NCI-H2081 treated with DMSO at 0.1 percent for 48 hours (cell line): ENCODE measurements around the gene BRCA1.
"Not testable (repeated sequence)": the region's sequence is repeated elsewhere in the genome, so short reads cannot be mapped to it uniquely, and the experiment has no call there.

Experiments
- DNase-seq: peaks from one replicate; lab custom pipeline; 2025; lab: John Stamatoyannopoulos, UW

The BRCA1 gene

DNA sequence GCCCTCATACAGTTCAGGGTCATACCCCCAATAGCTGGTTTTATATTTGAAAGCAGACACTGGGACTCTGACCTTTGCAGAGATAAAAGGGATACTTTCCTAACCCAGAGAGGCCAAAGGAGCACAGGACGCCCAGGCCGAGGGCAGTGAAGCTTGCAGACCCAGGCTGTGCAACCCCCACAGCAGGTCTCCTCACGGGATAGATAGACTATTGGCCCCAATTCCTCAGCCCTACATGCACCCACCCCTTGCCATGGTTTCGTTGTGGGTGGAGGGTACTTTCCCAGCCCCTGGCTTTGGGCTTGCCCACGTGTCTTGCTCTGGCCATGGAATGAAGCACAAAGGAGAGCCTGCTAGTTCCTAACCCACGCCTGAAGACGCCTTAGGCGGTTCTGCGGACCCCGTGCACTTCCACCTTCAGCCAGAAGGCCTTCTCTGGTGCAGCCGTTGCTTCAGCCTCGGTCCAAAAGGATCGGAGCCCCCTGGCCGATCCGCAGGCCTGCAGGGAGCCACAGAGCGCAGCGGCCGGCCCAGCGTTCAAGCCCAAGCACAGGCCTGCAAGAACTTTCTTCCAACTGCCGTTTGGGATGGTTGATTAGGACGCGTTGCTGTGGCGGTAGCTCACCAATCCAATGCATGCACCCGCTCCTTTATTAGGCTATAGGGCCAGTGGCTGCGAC is 9.8 kb upstream of the BRCA1 start:
- no peak for DNase-seq

DNA sequence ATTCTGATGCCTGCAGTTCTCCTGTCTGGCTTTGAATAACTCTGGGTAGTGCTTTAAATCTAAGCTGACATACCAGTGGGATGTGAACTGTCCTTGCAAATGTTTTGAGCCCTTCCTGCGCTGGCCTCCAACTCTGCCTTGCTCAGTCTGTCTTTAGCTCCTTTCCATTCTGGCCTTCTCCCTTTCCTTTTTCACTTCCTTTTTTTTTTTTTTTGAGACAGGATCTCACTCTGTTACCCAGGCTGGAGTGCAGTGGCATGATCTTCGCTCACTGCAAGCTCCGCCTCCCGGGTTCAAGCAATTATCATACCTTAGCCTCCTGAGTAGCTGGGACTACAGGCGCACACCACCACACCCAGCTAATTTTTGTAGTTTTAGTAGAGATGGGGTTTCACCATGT is 8.3 kb upstream of the BRCA1 start:
- DNase-seq, result not testable (repeated sequence)

DNA sequence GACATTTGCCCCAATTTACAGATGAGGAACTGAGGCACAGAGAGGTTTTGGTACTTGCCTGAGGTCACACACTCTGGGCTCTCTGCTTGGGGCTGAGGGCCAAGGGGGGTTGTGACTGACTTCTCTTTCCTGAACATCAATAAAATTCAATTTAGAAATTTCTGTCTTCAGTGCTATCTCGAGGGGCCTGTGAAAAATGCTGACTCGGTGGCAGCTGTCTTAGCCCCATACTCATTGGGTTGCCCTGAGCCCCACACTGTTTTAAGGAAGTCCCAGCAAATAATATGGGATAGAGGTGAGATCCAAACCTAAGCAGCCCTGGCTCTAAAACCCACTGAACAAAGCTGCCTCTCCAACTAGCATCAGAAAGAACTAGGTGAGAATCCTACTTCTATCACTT is 7.0 kb upstream of the BRCA1 start:
- DNase-seq, result no peak

DNA sequence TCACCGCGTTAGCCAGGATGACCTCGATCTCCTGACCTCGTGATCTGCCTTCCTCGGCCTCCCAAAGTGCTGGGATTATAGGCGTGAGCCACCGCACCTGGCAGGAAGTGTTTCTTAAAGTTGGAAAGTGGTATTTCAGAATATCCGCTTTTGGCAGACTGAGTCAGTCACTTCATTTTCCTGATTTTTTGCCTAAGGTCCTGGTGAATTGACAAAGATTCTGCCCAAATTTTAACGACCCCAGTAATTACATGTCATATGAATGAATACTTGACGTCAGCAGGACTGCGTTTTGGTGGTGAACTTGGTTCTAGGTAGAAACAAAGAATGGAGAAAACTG is 4.5 kb upstream of the BRCA1 start:
- DNase-seq, result no peak

DNA sequence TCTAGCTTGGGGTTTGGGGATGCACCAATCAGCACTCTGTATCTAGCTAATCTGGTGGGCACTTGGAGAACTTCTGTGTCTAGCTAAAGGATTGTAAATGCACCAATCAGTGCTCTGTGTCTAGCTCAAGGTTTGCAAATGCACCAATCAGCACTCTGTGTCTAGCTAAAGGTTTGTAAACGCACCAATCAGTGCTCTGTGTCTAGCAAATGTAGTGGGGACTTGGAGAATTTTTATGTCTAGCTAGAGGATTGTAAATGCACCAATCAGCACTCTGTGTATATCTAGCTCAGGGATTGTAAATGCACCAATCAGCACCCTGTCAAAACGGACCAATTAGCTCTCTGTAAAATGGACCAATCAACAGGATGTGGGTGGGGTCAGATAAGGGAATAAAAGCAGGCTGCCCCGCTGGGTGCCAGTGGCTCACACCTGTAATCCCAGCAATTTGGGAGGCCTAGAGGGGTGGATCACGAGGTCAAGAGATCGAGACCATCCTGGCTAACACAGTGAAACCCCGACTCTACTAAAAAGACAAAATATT is 2.2 kb upstream of the BRCA1 start:
- not testable (repeated sequence) for DNase-seq

DNA sequence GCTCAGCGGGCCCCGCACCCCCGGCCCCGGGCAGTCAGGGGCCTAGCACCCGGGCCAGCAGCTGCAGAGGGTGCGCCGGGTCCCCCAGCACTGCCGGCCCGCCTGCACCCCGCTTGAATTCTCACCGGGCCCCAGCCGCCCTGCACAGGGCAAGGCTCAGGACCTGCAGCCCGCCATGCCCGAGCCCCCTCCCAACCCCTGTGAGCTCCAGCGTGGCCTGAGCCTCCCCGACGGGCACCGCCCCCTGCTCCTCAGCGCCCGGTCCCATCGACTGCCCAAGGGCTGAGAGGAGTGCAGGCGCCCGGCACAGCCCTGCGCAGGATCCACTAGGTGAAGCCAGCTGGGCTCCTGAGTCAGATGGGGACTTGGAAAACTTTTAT is 1.7 kb upstream of the BRCA1 start:
- DNase-seq, result no peak

DNA sequence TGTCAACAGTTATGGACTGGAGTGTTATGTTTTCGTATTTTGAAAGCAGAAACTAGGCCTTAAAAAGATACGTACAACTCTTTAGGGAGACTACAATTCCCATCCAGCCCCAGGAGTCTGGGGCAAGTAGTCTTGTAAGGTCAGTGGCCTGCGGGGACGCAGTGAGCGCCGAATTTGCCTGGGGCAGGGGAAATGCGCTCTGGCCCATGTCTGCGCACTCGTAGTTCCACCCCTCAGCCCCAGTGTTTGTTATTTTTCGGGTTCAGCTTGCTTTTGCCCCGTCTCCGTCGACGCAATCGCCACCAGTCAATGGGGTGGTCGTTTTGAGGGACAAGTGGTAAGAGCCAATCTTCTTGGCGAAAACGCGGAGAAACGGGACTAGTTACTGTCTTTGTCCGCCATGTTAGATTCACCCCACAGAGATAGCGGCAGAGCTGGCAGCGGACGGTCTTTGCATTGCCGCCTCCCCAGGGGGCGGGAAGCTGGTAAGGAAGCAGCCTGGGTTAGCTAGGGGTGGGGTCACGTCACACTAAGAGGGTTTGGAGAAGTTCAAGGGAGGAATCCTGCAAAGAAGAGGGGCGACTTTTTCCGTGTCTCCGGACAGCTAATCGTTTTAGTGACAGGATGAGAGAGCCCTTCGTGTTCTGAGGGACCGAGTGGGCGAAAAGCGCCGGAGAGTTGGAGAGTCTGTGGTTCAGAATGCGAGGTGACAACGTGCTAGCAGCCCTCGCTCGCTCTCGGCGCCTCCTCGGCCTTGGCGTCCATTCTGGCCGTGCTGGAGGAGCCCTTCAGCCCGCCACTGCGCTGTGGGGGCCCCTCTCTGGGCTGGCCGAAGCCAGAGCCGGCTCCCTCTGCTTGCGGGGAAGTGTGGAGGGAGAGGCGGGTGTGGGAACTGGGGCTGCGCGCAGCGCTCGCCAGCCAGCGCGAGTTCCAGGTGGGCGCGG is 1.1 kb upstream of the BRCA1 start:
- no peak for DNase-seq

DNA sequence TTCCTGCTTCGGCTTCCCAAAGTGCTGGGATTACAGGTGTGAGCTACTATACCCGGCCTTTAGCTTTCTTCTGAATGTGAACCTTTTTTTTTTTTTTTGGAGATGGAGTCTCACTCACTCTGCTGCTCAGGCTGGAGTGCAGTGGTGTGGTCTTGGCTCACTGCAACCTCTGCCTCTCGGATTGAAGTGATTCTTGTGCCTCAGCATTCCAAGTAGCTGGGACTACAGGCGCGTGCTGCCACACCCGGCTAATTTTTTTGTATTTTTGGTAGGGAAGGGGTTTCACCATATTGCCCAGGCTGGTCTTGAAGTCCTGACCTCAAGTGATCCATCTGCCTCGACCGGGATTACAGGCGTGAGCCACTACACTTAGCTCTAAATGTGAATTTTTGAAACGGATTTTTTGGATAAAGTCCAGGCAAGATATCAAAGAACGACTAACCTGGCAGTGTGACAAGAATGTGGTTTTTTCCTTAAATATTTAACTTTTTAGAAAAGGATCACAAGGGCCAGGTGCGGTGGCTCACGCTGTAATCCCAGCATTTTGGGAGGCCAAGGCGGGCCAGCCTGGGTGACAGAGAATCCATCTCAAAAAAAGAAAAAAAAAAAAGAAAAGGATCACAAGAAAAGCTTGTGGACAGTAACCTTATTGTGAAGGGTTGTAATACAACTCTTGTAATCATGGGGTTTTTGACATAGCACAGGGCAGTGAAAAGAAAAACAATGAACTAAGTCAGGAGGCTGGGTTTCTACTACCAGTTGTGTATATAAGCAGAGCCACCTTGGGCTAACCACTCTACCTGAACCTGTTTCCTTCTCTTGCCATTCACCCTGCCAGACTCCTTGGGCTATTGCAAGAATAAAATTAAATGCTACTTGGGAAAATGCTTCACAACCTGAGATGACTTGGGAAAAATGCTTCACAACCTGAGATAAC is 6.2 kb downstream of the BRCA1 start:
- DNase-seq, result no peak

DNA sequence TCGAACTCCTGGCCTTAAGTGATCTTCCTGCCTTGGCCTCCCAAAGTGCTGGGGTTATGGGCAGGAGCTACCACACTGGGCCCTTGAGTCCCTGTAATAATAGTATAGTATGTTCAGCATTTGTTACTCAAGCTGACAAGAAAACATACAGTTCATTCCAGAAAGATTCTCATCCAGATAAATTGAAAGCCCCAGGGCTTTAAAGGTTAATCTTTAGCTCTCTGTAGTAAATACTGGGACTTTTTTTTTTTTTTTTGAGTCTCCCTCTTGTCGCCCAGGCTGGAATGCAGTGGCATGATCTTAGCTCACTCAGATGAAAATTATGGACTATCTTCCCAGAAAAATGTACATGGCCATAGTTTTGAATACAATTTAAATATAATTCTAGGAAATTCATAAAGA is 11.0 kb downstream of the BRCA1 start:
- DNase-seq, result no peak

DNA sequence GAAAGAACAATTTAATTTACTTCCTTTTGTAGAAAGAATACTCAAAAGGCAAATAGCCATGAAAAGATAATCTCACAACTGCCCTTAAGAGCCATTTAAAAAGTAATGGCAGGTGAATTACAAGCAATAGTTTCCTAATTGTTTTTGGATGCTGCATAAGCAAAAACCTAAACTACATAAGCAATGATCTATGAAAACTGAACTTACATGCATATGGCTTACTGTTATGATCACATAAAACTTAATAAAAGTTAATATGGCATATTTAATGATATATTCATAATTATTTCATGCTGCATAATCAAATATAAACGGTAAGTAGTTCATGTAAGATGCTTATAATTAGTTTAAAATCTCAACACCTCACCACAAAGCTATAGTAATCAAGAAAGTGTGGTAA is 18.6 kb downstream of the BRCA1 start:
- no peak for DNase-seq

DNA sequence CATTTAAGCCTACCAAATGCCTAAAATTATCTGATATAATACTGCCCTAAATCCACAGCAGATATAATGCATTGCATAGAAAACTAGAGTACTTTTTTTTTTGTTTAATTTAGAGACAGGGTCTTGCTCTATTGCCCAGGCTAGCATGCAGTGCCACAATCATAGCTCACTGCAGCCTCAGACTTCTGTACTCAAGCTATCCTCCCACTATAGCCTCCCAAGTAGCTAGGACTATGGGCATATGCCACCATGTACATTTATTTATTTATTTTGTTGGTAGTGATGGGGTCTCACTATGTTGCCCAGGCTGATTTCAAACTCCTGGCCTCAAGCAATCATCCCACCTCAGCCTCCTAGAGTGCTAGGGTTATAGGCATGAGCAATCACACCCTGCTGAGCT is 20.0 kb downstream of the BRCA1 start:
- DNase-seq, result no peak

DNA sequence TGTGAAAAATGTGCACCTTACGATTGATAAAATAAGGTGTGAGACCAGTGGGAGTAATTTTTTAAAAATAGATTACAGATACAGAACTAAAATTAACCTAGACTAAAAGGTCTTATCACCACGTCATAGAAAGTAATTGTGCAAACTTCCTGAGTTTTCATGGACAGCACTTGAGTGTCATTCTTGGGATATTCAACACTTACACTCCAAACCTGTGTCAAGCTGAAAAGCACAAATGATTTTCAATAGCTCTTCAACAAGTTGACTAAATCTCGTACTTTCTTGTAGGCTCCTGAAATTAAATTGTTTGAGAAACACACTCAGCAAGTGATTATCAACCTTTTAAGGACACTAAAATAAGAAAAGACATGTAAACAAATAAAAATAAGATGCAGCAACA is 20.5 kb downstream of the BRCA1 start:
- no peak for DNase-seq

DNA sequence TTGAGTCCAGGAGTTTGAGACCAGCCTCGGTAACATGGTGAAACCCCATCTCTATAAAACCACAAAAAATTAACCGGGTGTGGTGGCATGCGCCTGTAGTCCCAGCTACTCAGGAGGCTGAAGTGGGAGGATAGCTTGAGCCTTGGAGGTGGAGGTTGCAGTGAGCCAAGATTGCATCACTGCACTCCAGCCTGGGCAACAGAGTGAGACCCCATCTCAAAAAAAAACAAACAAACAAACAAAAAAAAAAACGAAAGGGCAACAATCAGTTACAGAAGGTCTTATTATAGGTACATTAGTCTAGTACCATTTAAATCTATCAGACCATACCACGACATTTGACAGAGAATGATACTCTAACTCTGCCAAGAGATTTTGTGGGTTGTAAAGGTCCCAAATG is 29.8 kb downstream of the BRCA1 start:
- not testable (repeated sequence) for DNase-seq

DNA sequence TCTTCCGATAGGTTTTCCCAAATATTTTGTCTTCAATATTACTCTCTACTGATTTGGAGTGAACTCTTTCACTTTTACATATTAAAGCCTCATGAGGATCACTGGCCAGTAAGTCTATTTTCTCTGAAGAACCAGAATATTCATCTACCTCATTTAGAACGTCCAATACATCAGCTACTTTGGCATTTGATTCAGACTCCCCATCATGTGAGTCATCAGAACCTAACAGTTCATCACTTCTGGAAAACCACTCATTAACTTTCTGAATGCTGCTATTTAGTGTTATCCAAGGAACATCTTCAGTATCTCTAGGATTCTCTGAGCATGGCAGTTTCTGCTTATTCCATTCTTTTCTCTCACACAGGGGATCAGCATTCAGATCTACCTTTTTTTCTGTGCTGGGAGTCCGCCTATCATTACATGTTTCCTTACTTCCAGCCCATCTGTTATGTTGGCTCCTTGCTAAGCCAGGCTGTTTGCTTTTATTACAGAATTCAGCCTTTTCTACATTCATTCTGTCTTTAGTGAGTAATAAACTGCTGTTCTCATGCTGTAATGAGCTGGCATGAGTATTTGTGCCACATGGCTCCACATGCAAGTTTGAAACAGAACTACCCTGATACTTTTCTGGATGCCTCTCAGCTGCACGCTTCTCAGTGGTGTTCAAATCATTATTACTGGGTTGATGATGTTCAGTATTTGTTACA is 30.9 kb downstream of the BRCA1 start:
- no peak for DNase-seq

DNA sequence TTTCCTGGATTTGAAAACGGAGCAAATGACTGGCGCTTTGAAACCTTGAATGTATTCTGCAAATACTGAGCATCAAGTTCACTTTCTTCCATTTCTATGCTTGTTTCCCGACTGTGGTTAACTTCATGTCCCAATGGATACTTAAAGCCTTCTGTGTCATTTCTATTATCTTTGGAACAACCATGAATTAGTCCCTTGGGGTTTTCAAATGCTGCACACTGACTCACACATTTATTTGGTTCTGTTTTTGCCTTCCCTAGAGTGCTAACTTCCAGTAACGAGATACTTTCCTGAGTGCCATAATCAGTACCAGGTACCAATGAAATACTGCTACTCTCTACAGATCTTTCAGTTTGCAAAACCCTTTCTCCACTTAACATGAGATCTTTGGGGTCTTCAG is 32.3 kb downstream of the BRCA1 start:
- no peak for DNase-seq

DNA sequence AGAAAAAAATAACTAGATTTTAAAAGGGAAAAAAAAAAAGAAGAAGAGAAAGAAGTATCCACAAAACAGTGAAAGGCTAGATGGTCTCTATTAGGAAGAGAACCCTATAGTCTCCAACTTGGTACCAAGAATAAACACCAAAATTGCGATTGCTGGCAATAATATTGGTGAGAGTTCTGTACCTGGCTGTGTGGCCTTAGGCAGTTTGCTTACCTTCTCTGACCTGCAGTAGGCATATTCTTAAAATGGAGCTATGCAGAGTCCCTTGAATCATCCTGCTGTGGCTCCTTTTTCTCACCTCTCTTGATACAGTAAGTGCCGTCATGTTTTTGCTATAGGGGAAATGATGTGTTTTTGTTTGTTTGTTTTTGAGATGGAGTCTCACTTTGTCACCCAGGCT is 35.1 kb downstream of the BRCA1 start:
- no peak for DNase-seq

DNA sequence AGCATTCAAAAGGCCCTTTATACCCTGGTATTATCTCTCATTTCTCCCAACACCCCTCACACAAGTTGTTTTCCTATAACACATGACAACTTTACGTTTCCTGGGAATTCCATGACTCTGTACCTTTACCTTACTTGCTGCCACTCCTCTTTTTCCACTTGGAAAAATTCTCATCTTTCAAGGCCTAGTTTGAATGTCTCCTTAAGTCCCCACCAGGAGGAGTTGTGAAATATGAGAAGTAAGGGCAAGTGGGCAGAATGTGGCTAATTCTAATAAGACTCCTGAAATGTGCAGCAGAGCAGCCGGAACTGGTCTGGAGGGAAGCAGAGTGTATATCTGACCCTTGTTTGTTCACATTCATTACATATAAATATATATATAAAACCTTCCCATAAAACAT is 39.7 kb downstream of the BRCA1 start:
- no peak for DNase-seq

DNA sequence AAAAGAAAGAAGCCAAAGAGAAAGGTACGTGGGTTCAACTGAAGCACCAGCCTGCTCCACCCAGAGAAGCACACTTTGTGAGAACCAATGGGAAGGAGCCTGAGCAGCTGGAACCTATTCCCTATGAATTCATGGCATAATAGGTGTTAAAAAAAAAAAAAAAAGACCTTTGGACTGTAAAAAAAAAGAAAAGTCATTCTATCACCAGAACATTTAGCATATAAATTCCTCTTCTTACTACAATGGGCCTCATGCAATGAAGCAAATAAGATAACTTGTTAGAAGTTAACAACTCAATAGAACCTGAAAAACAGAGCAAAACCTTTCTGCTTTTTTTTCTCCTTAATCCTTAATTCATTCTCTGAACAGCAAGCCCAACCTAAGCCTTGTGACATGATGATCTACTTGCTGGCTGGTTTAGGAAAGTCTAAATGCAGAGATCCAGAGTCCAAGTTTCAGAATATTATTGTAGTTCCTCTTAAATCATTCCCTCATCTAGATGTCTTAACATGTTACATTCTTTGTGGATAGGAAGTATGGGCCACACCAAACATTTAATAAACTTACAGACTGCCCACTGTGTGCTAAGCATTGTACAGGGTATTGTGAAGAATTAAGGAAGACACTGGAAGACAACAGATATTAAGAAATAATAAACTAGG is 45.4 kb downstream of the BRCA1 start:
- DNase-seq, result no peak

DNA sequence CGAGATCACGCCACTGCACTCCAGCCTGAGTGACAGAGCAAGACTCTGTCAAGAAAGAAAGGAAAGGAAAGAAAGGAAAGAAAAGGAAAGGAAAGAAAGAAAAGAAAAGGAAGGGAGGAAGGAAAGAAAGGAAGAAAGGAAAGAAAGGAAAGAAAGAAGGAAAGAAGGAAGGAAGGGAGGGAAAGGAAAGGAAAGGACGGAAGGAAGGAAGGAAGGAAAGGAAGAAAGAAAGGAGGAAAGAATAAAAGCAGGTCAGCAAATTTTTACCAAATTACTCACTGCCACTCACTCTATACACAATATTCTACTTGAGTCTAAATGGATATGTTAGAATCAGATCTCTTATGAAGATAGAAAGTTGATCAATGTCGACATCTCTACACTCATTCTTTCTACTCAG is 50.3 kb downstream of the BRCA1 start:
- DNase-seq, result no peak

DNA sequence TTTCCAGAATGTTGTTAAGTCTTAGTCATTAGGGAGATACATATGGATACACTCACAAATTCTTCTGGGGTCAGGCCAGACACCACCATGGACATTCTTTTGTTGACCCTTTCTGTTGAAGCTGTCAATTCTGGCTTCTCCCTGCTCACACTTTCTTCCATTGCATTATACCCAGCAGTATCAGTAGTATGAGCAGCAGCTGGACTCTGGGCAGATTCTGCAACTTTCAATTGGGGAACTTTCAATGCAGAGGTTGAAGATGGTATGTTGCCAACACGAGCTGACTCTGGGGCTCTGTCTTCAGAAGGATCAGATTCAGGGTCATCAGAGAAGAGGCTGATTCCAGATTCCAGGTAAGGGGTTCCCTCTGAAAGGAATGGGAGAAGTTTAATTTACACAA is 54.3 kb downstream of the BRCA1 start:
- DNase-seq, result no peak

DNA sequence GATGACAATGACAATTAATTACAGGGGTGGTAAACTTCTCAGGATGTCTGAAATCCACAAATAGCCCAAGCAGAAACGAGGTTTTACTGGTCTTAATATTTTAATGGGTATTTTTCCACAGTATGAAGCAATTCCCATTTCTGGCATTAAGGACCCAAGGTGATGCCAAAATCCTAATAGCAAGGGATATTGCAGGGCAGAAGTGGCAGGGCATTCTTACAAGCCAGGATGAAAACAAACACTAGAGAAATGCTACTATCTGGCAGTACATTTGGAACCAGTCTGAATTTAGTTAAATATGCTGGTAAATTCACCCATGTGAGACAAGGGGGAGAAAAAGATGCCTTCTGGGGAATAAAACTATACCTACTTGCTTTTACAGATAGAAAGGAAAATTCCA is 54.9 kb downstream of the BRCA1 start:
- DNase-seq, result no peak
